ENCODE results near the gene ANKRD55.

GRCh38 chr5:56169281-56169680 lies 63.8 kb downstream of the ANKRD55 start:
- TF ChIP-seq ELK1 (CRISPR knock-in tag; IDR thresholded peaks at IDR 0.05), result no peak
- TF ChIP-seq EP300 (IDR thresholded peaks at IDR 0.05; ENCODE audit: low read length), result no peak
- TF ChIP-seq MTA2 (IDR thresholded peaks at IDR 0.05; ENCODE audit: low read depth), result no peak
- no peak for TF ChIP-seq E2F3 (CRISPR knock-in tag; IDR thresholded peaks at IDR 0.05)
- TF ChIP-seq ZNF184 (CRISPR knock-in tag; IDR thresholded peaks at IDR 0.05), result no peak
- no peak for TF ChIP-seq ZNF592 (IDR thresholded peaks at IDR 0.05)

Measured in K562 (cell line).